ENCODE data around the gene C12orf43.

The C12orf43 gene

GRCh38 chr12:120978296-120979219 is 37.7 kb downstream of the C12orf43 start, which contains the start of gene HNF1A:
Gene HNF1A, plus strand, starts transcription at chr12:120978543. Its CDS starts 226 bp downstream, at chr12:120978769.
- H3K4me3 ChIP-seq (ENCODE audit: low read depth, low read length) = no peak within 1 kb of the TSS
- ChIA-PET POLR2A (no interaction called here), CTCF (interaction anchor here (0.8 to 1.4 kb wide), 4 partner anchors 8 to 332 kb away, joined by 3 to 4 read pairs (median 4); no protein-coding TSS in a partner anchor)
- no peak for DNase-seq (ENCODE audit: low read depth, low spot score)
- no peak for TF ChIP-seq CTCF (IDR thresholded peaks at IDR 0.05; ENCODE audit: insufficient read depth, low read length, missing control alignments)

GRCh38 chr12:120977531-120978295 is 38.6 kb downstream of the C12orf43 start:
- CTCF ChIA-PET = interaction anchor here (0.9 to 1.2 kb wide), 2 partner anchors 28 to 331 kb away, joined by 3 to 4 read pairs; no protein-coding TSS in a partner anchor
- no peak overlapping the region for H3K4me3 ChIP-seq (ENCODE audit: low read depth, low read length)
- TF ChIP-seq CTCF (IDR thresholded peaks at IDR 0.05; ENCODE audit: insufficient read depth, low read length, missing control alignments) = no peak
- POLR2A ChIA-PET = no interaction called here
- no peak for DNase-seq (ENCODE audit: low read depth, low spot score)

- no peak for TF ChIP-seq CTCF (IDR thresholded peaks at IDR 0.05; ENCODE audit: insufficient read depth, low read length, missing control alignments)
- POLR2A ChIA-PET = no interaction called here
- no peak for DNase-seq (ENCODE audit: low read depth, low spot score)
- CTCF ChIA-PET = interaction anchor here (1.0 to 5.5 kb wide), 29 partner anchors 9 to 517 kb away, joined by 3 to 139 read pairs (median 5); partner anchors contain the start of genes ACADS and POP5
- H3K4me3 ChIP-seq (ENCODE audit: low read depth, low read length) = no peak overlapping the region
These were observed 43.3 kb downstream of the C12orf43 start for GRCh38 chr12:120972870-120973543.

- TF ChIP-seq CTCF (IDR thresholded peaks at IDR 0.05; ENCODE audit: insufficient read depth, low read length, missing control alignments) = peak; percentile 61
- POLR2A ChIA-PET = no interaction called here
- CTCF ChIA-PET = interaction anchor here (0.6 to 5.5 kb wide), 58 partner anchors 8 to 645 kb away, joined by 3 to 139 read pairs (median 4); partner anchors contain the start of genes ACADS, POP5 and UNC119B
- no peak overlapping the region for H3K4me3 ChIP-seq (ENCODE audit: low read depth, low read length)
- peak; percentile 9 for DNase-seq (ENCODE audit: low read depth, low spot score)
These were observed 44.7 kb downstream of the C12orf43 start for GRCh38 chr12:120971299-120972180.

GRCh38 chr12:120970310-120970709 is 46.0 kb downstream of the C12orf43 start:
- CTCF ChIA-PET = interaction anchor here (0.8 to 5.5 kb wide), 7 partner anchors 8 to 389 kb away, joined by 3 to 139 read pairs (median 15); partner anchors contain the start of genes HNF1A, POP5 and UNC119B
- TF ChIP-seq CTCF (IDR thresholded peaks at IDR 0.05; ENCODE audit: insufficient read depth, low read length, missing control alignments) = no peak
- DNase-seq (ENCODE audit: low read depth, low spot score) = no peak
- POLR2A ChIA-PET = no interaction called here
- H3K4me3 ChIP-seq (ENCODE audit: low read depth, low read length) = no peak overlapping the region
